GM10266 (cell line): ENCODE data around the gene MYCBP2.

ENCODE experiments used
- DNase-seq: peaks from one replicate; pipeline ENCODE4 v3.0.0; 2012; ENCODE audit errors: extremely low spot score
- CTCF ChIP-seq: IDR thresholded peaks from 2 replicates; pipeline ENCODE4 v1.5.1; 2012; ENCODE audit warnings: mild to moderate bottlenecking, low read depth; ENCODE audit not compliant: control insufficient read depth, insufficient read depth; ENCODE audit errors: missing control alignments

Gene MYCBP2

GRCh38 chr13:77040835-77041234, 286.1 kb downstream of the MYCBP2 start:
- no peak for DNase-seq
- no peak for TF ChIP-seq CTCF

DNA sequence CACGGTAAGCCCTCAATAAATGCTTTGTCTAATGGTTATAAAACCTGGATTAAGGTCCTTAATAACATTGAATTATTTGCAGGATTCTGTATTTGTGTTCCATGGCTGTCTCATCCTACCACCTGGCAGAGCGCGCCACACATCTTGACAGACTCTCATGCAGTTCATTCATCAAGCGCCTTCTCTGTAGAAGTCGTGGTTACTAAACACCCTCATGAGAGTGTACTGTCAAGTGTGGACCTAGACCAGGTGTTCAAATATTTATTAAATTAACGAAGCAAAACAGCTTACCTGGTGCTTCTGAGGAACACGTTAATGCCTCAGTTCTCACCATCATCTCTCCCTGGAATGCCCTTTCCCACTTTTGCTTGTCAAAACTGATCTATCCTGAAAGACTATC, 286.8 kb downstream of the MYCBP2 start:
- DNase-seq = no peak
- TF ChIP-seq CTCF = no peak

- TF ChIP-seq CTCF = no peak
- no peak for DNase-seq
Observed at GRCh38 chr13:77038907-77039480, 287.9 kb downstream of the MYCBP2 start.

DNA sequence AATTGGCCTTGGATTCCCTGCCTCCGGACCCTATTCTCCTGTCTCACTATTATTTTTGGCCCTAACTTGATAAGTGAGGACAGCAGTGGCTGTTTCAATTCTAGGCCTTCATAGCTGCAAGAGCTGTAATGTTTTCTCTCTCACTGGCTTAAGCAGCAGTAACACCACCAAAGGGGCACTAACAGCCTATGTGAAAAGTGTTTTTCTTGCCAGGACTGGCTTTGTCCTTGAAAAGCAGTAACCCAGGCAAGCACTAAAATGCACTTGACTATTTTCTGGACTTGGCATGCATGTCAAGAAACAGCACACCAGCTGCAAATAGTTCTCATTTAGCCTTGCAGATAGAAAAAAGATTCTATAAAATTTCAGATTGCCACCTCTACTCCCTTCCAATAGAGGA, 290.6 kb downstream of the MYCBP2 start:
- TF ChIP-seq CTCF = no peak
- no peak for DNase-seq

DNA sequence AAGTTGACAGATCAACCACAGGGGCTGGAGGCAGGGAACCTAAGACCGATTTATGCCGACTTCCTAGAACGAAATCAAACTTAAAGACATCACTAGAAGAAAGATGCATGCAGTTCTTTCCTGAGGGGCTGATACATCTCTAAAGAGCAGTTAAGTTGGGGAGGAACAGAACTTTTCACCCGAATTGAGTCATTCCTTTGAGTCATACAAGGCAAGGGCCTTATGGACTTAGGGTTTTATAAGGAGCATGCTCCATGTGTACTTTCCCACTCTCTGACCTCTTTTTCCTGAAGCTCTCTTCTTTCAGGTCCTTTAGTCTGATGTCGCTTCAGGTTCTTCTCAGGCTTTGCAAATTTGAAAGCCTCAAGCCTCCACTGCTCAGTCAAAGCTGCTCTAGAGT, 292.0 kb downstream of the MYCBP2 start:
- TF ChIP-seq CTCF = no peak
- no peak for DNase-seq

- TF ChIP-seq CTCF = no peak
- DNase-seq = no peak
Observed at GRCh38 chr13:77033717-77034302, 293.1 kb downstream of the MYCBP2 start.

GRCh38 chr13:77031656-77032243, 295.1 kb downstream of the MYCBP2 start:
- no peak for DNase-seq
- TF ChIP-seq CTCF = no peak
